Testis (tissue), 3 donors: ENCODE measurements around the gene CYFIP2. TPM values are rescaled to one million over a fixed set of nuclear protein-coding genes. Genes with fewer than 3 reads are reported as not detected.

Source experiments
- DNase-seq: peaks from one replicate; pipeline ENCODE4 v3.0.0-alpha.2; 2019
- H3K27ac ChIP-seq, 2 donors: fragments of 200-600 bp; sonication (generic); one replicate each; pipeline ENCODE4 v1.5.1; 2019
- H3K27me3 ChIP-seq: fragments of 200-600 bp; sonication (generic); one replicate; pipeline ENCODE4 v1.5.1; 2019
- H3K36me3 ChIP-seq: fragments of 200-600 bp; sonication (generic); one replicate; pipeline ENCODE4 v1.5.1; 2017; ENCODE audit warnings: low read depth; ENCODE audit errors: missing control alignments
- H3K4me1 ChIP-seq: fragments of 200-600 bp; sonication (generic); one replicate; pipeline ENCODE4 v1.5.1; 2019
- H3K4me3 ChIP-seq, 2 donors: fragments of 200-600 bp; sonication (generic); one replicate each; pipeline ENCODE4 v1.5.1; 2017 to 2019
- H3K9me3 ChIP-seq: fragments of 200-600 bp; sonication (generic); one replicate; pipeline ENCODE4 v1.5.1; 2017
- POLR2A ChIP-seq: fragments of 450-650 bp; IDR thresholded peaks from one replicate; pipeline ENCODE4 v1.6.1; 2017; ENCODE audit warnings: antibody characterized with exemption, mild to moderate bottlenecking, moderate library complexity
- WGBS, 2 donors: methylation state at CpG; one replicate each; pipeline ENCODE4 v1.1.5; 2018; 5-methylcytosine and 5-hydroxymethylcytosine counted together
- intact Hi-C: fragments of 100-400 bp; cut with DNase I; formaldehyde crosslinking; loops from one replicate; pipeline ENCODE4 v1.15.1; 2023; ENCODE audit warnings: low total_unique reads
- polyA plus RNA-seq: library from polyadenylated mRNA; stranded (reverse); fragments of 350-450 nt; fragmentation: Illumina TruSeq; extraction: RNeasy Lipid Tissue Mini Kit (QIAGEN cat#74804); gene quantifications from one replicate; pipeline ENCODE4 v1.2.3, GENCODE V29; 2014; ENCODE audit warnings: low read depth, low replicate concordance; ENCODE audit not compliant: insufficient read depth
- total RNA-seq, 2 donors: library from RNA; depleted of rRNA; stranded (reverse); fragments of >200 nt; gene quantifications; one replicate each; pipeline ENCODE4 v1.2.3, GENCODE V29; 2016
- TF ChIP-seq, protein P1 (sequence below), 3 experiments: fragments of 450-650 bp in 2 of 3; fragments of 200-600 bp in 1 of 3; sonication (generic) in 1 of 3; IDR thresholded peaks; one replicate each; pipeline ENCODE4 v1.5.1; 2016 to 2019; ENCODE audit warnings: antibody characterized with exemption in 3 of 3, mild to moderate bottlenecking in 2 of 3, moderate library complexity in 1 of 3

Gene CYFIP2
- total and polyA plus RNA-seq, 3 donors from 2014 or later: 21.7 to 41.4 (median 32.1) TPM

DNA sequence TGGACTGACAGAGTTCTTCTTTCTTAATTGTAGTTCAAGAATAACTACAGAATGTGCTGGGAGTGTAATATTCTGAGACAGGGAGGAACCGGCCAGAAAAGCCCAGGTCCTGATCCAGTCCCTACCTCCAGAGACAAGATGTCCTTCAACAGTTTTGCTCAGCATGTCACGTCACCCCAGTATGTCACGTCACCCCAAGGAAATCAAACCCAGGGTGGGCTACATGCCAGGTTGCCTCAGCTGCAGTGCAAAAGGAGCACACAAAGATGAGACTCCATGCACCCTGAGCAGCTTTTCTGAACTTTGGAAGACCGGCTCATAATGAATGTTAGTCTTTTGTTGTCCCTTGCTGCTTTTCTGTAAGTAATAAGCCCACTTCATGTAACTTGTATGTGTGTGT lies 168.2 kb downstream of the CYFIP2 start:
- Histone ChIP-seq H3K36me3 (no peaks in the 10 kb centered on the region), H3K4me1 (no peaks in the 10 kb centered on the region), H3K9me3 (no peaks in the 10 kb centered on the region), H3K27ac (no peak overlapping the region), H3K4me3 (no peak overlapping the region), H3K27me3 (no peaks in the 10 kb centered on the region)
- intact Hi-C loops: no loop called here
- peak; percentile 18 for DNase-seq
- 31 to 38% methylated on average over 3 to 4 of the region's 4 CpGs for WGBS, 2 donors
- TF ChIP-seq, protein P1, sequence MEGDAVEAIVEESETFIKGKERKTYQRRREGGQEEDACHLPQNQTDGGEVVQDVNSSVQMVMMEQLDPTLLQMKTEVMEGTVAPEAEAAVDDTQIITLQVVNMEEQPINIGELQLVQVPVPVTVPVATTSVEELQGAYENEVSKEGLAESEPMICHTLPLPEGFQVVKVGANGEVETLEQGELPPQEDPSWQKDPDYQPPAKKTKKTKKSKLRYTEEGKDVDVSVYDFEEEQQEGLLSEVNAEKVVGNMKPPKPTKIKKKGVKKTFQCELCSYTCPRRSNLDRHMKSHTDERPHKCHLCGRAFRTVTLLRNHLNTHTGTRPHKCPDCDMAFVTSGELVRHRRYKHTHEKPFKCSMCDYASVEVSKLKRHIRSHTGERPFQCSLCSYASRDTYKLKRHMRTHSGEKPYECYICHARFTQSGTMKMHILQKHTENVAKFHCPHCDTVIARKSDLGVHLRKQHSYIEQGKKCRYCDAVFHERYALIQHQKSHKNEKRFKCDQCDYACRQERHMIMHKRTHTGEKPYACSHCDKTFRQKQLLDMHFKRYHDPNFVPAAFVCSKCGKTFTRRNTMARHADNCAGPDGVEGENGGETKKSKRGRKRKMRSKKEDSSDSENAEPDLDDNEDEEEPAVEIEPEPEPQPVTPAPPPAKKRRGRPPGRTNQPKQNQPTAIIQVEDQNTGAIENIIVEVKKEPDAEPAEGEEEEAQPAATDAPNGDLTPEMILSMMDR (IDR thresholded peaks at IDR 0.05): no peak
- TF ChIP-seq POLR2A: no peak

DNA sequence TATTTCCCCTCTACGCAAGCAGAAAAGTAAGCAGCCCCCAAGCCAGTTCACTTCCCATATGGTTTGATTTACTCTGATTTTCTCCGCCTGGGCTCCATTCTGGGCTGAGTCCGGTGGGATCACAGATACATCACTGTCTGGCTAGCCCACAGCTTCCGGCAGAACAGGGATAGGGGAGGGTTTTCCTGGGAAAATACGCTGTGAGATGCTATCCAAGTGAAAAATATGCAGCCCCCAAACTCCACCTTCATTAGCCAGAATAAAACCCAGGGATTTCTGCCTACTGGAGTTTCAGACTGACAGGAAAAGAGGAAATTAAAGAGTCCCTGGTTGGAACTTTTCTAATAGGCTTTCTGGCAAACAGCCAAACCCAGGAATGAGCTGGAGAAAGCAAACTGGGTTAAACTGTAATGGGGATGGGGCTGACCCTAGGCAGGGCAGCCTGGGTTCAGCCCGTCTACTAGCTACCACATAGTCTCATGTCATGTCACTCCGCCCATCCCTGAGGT lies 177.2 kb downstream of the CYFIP2 start:
- WGBS, 2 donors: 65 to 74% methylated on average over 7 of the region's 7 CpGs
- Histone ChIP-seq H3K4me3 (no peak overlapping the region), H3K27me3 (no peaks in the 10 kb centered on the region), H3K4me1 (no peaks in the 10 kb centered on the region), H3K36me3 (no peaks in the 10 kb centered on the region), H3K27ac (no peak overlapping the region), H3K9me3 (no peaks in the 10 kb centered on the region)
- DNase-seq: no peak
- intact Hi-C loops: no loop called here
- TF ChIP-seq POLR2A: no peak
- TF ChIP-seq, protein P1 (IDR thresholded peaks at IDR 0.05): no peak

DNA sequence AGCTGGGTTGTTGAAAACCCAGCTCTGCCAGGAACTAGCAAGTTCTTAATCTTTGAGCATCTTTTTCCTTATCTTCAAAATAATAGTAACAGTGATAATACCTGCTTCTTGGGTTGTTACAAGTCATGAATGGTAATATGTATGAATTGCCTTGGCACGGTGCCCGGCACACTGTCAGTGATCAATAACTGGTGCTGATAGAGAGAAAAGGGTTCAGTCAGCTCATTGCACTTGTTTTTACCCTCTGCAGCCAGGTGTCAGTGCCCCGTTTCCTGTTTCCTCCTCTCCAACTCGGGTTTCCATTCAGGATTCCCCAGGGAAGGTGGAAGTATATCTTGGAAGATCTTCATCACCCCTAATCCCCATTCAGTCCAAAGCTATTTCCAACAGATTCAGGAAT lies 178.3 kb downstream of the CYFIP2 start:
- TF ChIP-seq POLR2A: no peak
- TF ChIP-seq, protein P1 (IDR thresholded peaks at IDR 0.05): no peak
- WGBS, 2 donors: 68 to 76% methylated on average over 4 of the region's 4 CpGs

More for the DNA sequence above, 178.3 kb downstream of the CYFIP2 start:
- no peaks in the 10 kb centered on the region for H3K36me3 ChIP-seq
- DNase-seq: no peak
- H3K4me3 ChIP-seq: no peak overlapping the region
- intact Hi-C loops: no loop called here
- no peak overlapping the region for H3K27ac ChIP-seq
- H3K9me3 ChIP-seq: no peaks in the 10 kb centered on the region
- H3K27me3 ChIP-seq: no peaks in the 10 kb centered on the region
- no peaks in the 10 kb centered on the region for H3K4me1 ChIP-seq

Other genes starting within 250 kb of the CYFIP2 start
- 1 to 10 TPM; 1.1 to 1.7 TPM for gene HAVCR1, start 207.0 kb upstream of the CYFIP2 start, total RNA-seq
- gene HAVCR1, start 207.0 kb upstream of the CYFIP2 start, polyA plus RNA-seq: 3.1 TPM
- 1 to 10 TPM; 3.1 to 3.2 TPM for gene HAVCR2, start 157.1 kb upstream of the CYFIP2 start, total RNA-seq
- gene HAVCR2, start 157.1 kb upstream of the CYFIP2 start, polyA plus RNA-seq: 3.6 TPM
- gene MED7, start 123.3 kb upstream of the CYFIP2 start, total RNA-seq: 10 to 100 TPM; 16.8 to 21.1 TPM
- 50.3 TPM for gene MED7, start 123.3 kb upstream of the CYFIP2 start, polyA plus RNA-seq
- 10 to 100 TPM; 11.5 to 27.8 TPM for gene GARIN3, start 99.9 kb upstream of the CYFIP2 start, total RNA-seq
- gene GARIN3, start 99.9 kb upstream of the CYFIP2 start, polyA plus RNA-seq: 45.6 TPM
- 1 to 10 TPM in 1 of 2 donors, under 1 TPM in 1; 0.93 to 1.3 TPM for gene ITK, start 85.3 kb upstream of the CYFIP2 start, total RNA-seq
- 3.8 TPM for gene ITK, start 85.3 kb upstream of the CYFIP2 start, polyA plus RNA-seq
- gene NIPAL4, start 194.1 kb downstream of the CYFIP2 start, total RNA-seq: under 1 TPM in 1 of 2 donors, not detected in 1; 0.08 TPM
- gene NIPAL4, start 194.1 kb downstream of the CYFIP2 start, polyA plus RNA-seq: 0.18 TPM